GM18951 (cell line): ENCODE results near the gene CD300LB.

ENCODE experiments used
- POLR2A ChIP-seq: IDR thresholded peaks from 4 replicates; pipeline ENCODE4 v1.6.1; 2011; ENCODE audit warnings: mild to moderate bottlenecking; ENCODE audit not compliant: insufficient read length, insufficient read depth; ENCODE audit errors: extremely low read depth
- in situ Hi-C: fragments of 300-500 bp; cut with MboI; formaldehyde crosslinking; loops from one replicate; pipeline ENCODE4 v1.12.0; 2022; ENCODE audit warnings: low sequenced_read_pairs, mixed read lengths, inconsistent platforms; ENCODE audit not compliant: unreplicated experiment

CD300LB gene

DNA sequence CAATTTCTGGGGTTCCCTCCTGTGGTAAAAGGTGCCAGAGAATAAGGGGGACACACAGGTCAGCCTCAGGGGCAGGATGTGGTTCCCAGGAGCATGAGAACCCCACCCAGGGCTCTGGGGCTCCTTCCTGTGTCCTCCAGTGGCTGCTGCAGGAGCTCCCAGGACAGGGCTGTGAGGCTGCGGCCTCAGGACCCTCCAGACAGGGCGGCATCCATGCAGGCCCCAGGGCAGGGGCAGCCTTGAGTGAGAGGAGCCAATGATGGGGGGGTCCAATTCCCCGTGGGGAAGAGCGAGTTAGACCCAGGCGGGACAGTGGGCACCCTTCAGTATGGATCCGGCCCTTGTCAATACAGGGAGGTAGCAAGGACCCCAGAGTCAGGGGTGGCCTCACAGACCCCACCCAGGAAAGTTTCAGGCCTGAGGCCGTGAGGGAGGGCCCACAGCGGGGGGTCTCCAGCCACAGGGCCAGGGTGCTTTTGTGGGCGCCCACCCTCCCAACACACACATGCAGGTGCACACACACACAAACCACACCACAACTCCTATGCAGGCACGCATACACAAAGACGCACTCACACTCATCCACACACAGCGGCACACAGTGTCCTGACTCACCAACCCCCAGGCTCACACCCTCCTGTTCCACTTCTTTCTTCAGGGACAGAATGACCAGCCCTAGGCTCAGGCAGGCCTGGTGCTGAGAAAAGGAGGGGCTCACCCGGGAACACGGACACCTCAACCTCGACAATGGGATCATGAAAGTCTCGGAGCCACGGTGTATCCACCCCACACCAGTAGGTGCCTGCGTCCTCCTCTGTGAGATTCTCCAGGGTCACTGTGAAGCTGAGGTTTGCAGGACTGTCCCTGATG lies 12.9 kb upstream of the CD300LB start:
- TF ChIP-seq POLR2A = no peak
- in situ Hi-C loops = no loop called here

DNA sequence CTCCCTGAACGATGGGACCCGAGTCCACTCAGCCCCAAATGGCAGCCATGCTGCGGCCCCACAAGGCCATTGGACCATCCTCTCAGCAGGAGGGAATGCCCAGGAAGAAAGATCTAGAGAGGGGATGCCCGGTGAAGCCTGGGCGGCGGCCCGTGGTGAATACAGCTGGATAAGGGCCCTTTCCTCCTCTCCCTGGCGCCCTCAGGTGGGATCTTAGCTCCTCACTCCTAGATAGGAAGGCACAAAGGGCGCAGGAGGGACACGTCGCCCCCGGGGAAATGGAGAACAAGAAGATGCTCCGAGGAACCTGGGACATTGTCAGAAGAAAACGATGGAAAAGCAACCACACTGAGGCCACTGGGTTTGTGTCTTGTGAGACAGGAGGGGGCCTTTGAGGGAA lies 12.1 kb upstream of the CD300LB start:
- TF ChIP-seq POLR2A = no peak
- in situ Hi-C loops = no loop called here

DNA sequence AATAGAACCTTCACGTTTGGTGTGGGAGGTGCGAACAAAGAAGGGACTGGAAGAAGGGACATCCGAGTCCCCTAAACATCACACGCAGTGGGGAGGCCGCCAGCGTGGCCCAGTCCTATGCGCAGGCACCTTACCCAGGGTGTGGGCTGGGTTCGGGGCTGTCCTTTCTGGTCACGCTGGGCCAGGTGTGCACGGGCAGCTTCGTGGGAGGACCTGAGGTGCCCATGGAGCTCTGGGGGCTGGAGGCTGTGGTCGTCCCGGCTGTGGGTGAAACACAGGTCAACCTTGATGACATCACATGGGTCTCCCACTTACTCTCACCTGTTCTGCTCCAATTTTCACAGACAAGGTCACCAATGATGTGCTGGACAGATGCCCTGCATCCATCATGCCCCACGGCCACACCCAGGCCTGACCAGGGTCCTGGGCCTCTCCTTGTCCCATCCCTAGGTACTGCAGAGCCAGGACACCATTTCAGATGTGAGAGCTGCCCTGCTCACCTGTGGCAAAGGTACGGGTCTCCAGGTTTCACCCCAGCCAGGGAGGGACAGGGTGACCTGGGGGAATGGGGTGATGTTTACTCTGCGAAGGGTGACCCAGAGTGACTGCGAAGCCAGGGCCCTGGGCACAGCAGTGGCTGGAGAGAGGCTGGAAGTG lies 11.6 kb upstream of the CD300LB start:
- in situ Hi-C loops = no loop called here
- TF ChIP-seq POLR2A = no peak

DNA sequence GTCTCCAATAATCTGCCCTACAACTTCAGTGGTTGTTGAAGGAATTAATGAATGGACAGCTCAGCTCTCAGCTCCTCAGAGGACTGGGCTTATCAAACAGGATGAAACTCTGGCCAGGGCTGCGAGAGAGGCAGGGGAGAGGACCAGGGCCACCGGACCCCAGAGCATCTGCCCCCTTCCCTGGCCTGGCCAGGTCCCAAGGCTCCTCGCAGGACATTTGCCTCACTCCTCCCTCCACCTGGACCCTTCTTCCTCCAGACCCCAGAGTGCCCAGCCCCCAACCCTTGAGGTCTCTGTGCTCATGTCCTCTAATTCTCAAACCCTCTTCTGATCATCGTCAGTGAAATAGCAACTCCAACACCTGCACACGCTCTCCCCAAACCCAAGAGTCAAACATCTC lies 10.9 kb upstream of the CD300LB start:
- in situ Hi-C loops = no loop called here

DNA sequence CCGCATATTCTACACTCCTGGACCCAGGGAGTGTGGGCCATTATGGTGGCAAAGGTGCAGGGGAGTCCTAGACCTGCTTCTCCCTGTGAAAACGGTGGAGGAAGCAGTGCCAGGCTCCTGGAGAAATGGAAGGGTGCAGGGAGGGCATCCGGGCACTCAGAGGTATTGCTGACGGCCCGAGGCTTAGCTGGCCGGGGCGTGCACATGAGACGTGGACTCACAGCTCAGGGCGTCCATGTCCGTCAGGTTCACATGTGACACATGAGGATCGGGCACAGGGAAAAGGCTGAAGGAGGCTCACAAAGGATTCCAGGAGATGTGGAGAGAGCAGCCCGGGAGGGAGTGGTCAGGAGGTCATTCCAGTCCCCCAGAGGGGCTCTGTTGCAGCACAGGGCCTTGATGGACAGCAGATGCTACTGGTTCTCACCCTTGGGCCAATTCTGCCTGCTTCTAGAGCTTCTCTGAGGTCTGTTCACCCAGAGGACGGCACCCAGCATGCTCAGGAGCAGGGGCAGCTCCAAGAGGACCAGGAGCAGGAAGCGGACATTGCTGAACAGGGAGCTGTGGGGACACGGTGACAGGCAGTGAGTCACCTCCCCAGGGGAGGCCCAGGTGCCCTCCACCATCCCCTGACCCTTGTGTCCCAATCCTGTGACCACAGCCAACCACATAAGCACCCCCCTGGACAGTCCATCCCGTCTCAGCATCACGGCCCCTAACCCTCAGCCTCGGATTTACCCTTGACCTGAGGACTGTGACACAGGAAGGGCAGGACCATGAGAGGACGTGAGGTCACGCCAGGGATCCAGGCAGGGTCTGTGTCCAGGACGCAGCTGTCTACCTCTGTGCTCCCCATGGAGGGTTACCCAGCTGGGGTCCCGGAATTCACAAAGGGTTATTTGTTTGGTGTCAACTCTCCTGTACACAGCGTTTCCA lies 10.2 kb upstream of the CD300LB start:
- no peak for TF ChIP-seq POLR2A
- in situ Hi-C loops = no loop called here

More for the DNA sequence above, 10.9 kb upstream of the CD300LB start:
- no peak for TF ChIP-seq POLR2A

DNA sequence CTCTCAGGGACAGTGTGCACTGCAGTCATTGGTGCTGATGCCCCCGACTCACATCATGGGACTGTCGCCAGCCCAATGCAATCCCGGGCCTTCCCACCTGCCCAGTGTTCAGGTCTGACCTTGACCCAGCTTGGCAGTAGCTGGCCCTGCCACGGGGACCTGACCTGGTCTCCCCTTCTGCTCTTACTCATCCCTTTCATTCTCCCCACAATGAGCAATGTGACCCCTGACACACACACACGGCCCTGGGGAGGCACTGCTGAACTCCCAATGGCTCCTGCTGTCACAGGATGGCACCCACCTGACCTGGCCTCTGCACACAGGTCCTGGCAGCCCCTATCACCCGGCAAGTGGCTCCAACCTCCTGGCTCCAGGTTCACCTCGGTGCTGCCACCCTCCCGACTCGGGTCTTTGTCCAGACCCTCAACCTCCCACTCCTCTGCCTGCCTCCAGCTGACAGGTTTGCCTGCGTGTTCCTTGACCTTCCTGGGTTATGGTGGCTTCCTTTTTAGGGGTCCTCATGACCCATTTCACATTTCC lies 8.1 kb upstream of the CD300LB start:
- in situ Hi-C loops = no loop called here
- no peak for TF ChIP-seq POLR2A

DNA sequence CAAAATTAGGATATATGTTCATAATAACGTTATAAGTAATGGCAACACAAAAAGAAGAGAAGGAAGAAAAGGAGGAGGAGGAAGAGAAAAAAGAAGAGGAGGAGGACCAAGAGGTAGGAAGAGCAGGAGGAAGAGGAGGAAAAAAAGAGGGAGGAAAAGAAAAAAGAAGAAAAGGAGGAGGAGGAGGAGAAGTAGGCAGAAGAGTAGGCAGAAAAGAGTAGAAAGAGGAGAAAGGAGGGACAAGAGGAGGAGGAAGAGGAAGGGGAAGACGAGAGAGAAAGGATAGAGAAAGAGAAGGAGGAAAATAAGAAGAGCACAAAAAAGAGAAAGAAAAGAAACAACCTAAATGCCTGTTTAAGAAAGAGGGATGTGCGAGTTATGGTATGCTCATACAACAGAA lies 5.6 kb upstream of the CD300LB start:
- no peak for TF ChIP-seq POLR2A
- in situ Hi-C loops = no loop called here

DNA sequence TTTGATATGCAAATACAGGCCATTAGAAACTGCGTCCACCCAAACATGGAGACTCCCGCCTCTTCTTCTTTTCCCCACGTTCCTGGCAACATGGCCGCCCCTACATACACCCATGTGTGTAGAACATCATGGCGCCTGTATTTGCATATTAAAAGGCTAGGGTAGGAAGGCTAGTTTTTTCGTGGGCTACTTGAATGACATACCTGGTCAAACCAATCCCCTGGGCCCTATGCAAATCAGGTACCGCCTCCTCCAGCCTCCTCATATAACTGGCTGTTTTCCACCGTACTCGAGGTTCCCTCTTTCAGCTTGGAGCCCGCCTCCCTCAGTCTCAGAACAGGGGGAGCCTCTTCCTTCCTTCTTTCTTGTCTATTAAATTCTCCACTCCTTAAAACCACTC lies 840 bp upstream of the CD300LB start:
- peak; percentile 25 for TF ChIP-seq POLR2A

DNA sequence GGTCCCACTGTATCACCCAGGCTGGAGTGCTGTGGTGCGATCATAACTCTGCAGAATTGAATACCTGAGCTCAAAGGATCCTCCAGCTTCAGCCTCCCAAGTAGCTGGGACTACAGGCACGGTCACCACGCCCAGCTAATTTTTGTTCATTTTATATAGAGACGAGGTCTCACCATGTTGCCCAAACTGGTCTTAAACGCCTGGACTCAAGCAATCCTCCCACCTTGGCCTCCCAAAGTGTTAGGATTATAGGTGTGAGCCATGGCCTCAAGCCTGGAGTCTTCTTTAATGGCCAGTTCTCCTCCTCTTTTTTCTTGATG lies 484 bp downstream of the CD300LB start:
- in situ Hi-C loops = no loop called here
- no peak for TF ChIP-seq POLR2A

More for the DNA sequence above, 840 bp upstream of the CD300LB start:
- in situ Hi-C loops = no loop called here

DNA sequence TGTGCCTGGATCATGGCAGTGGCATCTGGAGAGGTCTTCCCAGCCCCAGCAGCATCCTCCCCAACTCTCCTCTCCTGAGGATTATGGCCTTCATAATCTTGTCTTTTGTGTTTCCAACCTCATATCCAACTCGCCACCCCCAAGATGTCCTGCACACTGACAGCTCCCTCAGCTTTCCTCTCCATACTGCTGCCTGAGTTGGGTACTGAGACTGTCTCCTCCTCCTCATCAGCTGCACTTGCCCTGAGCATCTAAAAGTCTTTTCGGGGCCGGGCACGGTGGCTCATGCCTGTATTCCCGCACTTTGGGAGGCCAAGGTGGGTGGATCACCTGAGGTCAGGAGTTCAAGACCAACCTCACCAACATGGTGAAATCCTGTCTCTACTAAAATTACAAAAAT lies 2.0 kb downstream of the CD300LB start:
- in situ Hi-C loops = no loop called here
- no peak for TF ChIP-seq POLR2A

DNA sequence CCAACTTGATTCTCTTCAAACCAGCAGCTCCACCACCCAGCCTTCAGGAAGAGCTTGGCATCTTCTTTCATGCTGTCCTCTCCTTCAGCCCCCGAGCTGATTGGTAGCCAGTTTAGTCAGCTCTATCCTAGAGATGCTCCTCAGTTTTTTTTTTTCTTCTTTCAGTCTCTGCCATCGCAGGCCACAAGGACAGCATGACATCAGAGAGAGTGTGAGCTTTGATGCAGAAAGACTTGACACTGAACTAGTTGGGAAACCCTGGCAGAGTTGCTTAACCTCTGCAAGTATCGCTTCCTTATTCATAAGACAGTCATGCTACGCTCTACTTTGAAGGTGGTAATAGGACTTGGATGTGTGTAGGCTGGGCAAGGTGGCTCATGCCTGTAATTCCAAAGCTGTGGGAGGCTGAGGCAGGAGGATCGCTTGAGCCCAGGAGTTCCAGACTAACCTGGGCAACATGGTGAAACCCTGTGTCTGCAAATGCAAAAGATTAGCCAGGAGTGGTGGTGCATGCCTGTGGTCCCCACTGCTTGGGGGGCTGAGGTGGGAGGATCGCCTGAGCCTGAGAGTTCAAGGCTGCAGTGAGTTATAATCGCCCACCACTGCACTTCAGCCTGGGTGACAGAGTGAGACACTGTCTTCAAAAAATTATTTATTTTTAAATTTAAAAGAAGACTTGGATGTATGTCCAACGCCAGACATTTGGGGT lies 2.6 kb downstream of the CD300LB start:
- in situ Hi-C loops = no loop called here
- no peak for TF ChIP-seq POLR2A

DNA sequence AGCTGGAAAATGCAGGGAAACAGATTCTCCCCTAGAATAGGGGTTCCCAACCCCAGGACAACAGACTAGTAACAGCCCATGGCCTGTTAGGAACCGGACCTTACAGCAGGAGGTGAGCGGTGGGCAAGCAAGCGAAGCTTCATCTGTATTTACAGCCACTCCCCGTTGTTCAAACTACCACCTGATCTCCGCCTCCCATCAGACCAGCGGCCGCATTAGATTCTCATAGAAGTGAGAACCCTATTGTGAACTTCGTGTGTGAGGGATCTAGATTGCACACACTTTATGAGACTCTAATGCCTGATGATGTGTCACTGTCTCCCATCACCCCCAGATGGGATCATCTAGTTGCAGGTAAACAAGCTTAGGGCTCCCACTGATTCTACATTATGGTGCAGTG lies 3.5 kb downstream of the CD300LB start:
- in situ Hi-C loops = no loop called here
- TF ChIP-seq POLR2A = no peak
